GM21576 (cell line): ENCODE results near the gene KCNA10.

Experiments used
- ATAC-seq: cut with Tn5 transposase; IDR thresholded peaks from one replicate; pipeline ENCODE4 v1.9.1; 2021; ENCODE audit warnings: mild to moderate bottlenecking, moderate library complexity; ENCODE audit not compliant: unreplicated experiment

Gene KCNA10

DNA sequence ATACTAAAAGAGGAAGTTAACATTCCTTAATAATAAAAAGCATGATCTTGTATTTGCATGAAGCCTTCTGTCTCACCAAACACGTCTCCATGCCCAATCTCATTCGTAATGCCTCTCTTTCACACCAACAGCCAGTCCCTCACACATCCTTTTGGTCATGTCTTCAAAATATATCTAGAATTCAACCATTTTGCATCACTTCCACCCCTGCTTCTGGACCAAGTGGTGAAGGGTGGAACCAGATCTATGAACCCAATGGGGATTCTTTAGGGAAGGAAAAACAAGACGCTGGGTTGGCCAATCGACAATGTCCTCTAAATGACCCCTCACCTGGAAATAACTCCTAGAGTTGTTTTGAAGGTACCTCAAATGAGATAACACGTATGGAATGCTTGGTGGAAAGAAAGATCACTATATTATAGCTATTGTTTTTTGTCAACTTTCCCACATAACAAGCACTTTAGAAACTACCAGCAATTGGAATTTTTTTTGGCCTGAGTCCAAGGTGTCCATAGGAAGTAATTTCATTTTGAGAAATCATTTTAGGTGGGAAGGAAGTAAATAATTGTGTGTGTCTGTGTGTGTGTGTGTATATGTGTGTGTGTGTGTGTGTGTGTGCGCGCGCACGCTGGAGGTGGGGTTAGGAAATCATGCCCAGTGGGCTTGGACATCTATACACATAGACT is at the start of gene KCNA10:
TSS of gene KCNA10 (minus strand) at position 51 of the 686 bp plus-strand sequence. CDS start 388 bp downstream, outside the sequence.
- ATAC-seq: no peak

DNA sequence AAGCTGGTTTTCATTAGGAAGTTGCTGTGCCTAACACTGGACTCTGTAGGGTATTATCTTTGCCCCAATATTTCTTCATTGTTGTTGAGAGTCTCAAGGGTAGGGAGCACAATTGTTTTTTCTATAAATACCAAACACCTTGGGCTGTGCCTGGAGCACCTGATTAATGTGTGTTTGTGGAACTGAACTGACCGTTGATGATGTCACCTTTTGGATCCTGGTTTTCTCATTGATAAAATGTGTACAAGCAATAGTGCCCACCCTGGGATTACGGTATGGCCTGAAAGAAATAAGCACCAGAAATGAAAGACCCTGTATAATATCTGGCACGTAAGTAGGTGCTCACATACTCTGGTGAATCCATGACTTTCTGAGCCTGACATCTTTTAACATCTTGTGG is 47.9 kb upstream of the KCNA10 start:
- ATAC-seq: no peak

DNA sequence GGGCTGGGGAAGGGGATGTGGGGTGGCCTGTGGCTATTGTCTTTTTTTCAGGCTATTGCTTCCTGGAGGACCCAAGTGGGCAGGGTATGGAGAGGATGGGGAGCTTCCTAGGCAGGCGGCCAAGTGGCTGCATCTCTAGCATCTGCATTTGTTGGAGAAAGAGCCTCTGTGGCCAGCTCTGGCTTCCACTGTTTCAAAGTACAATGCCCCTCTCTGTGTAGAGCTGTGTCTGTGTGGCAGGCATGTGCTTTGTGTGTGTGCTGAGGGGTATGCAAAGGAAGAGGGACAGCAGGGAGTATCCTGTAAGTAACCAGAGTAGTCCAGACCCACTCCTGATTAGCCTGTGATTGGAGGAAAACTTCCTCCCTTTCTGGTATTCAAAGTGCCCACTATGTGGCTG is 46.6 kb upstream of the KCNA10 start:
- no peak for ATAC-seq

DNA sequence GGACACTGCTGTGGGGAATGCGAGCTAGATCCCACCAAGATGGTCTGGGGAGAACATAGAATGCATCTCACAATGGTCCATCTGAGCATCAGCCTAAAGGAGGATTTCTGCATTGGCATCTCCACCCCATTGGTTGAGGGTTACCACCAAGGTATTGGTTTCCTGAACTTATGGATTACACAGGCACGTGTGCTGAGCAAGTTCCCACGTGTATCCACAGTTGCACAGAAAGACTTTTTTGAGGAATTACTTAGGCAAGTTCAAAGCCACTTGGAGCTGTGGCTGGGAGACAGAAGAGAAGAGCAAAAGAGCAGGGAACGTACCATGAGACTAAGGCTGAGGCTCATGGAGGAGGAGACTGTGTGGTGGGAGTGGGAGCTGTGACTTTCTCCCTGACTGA is 44.1 kb upstream of the KCNA10 start:
- no peak for ATAC-seq

DNA sequence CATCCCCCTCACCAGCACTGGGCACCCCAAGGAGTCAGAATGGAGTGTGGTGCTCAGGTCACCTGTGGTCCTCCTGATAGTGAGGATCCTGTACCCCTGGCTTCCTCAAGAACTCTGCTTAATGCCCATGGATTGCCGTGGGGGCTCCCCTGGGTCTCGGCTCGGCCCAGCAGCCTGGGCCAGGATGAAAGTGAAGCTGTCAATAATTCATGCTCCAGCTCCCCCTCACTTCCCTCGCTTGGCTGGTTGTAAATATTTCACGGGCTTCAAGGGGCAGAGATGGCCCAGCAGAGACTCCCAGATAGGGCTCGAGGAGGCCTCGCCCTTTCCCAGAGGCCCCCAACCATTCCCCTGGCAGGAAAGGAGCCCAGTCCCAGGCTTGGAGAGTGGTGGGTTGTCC is 42.6 kb upstream of the KCNA10 start:
- ATAC-seq: no peak

DNA sequence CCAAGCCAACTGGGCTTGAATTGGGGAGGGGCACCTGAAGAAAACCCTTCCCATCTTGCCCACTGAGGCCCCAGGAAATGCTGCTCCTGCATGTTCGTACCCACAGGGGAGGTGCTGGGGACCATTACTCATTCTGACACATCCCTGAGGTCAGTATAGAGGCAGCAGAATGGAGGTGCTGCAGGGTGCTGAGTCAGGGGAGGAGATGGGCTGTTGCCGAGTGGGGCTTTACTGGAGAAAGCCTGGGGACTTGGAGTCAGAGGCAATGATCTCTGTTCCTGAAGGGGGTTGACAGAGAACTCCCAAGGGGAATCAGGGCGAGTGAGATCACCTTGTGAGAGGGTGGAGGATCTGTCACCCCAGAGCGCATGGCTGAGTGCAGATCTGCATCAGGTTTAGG is 40.2 kb upstream of the KCNA10 start:
- no peak for ATAC-seq

DNA sequence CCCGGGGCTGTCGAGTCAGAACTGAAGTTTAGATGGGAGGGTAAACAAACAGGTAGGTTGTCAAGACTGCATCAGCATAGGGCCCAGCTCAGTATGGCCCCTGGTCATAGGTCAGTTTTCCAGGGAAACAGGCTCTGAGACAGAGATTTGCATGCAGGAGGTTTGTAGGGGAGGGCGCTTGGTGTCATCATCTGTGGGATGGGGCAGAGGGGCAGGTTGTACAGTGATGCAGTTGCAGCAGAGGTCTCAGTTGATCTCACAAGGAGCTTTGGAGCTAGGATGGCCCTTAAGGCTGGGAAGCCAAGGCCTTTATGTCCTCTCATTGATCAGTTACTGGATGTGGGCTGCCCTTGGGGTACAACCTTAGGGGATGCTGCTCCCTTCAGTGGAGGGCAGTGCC is 38.5 kb upstream of the KCNA10 start:
- ATAC-seq: no peak

DNA sequence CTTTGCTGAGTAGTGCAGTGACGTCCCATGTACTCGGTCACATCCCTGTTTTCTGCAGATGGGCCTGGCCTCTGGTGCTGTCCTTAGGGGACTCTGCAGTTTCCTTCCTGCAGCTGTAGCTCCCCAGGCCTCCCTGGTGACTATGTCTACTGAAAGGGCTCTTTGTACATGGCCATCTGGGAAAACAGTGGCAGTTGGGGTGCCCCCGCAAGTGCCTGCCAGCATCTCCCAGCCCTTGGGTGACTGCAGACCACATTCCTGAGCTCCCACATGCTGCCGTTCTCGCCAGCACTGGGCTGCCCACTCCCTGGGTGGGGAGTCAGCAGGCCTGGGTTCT is 37.5 kb upstream of the KCNA10 start:
- no peak for ATAC-seq

DNA sequence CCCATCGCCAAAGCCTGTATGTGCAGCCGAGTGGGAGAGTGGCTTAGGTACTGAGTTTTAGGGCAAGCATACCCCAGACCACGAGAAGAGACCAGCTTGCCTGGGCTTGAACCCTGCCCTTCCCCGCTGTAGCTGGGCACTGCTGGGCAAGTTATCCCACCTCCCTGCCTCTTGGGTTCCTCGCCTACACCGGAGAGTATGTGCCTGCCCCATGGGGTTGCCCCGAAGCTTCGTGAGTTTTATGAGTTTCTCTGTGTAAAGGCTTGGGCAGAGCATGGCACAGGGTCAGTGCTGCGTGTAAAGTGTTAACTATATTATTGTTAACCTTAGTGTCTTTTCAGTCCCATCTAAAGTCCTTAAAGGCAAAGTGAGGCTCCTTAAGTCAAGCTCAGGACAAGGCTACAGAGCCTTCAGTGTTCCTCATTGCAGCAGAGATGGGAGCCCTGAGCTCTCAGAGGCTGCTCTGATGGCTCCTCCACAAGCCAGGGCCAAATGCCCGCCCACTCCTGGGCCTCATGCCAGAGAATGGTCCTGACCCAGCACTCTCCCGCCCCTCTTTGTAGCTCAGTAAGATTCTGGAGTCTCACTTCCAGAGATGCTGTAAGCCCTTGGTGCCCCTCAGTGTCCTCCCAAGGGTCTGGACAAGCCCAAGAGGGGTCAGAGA is 37.0 kb upstream of the KCNA10 start:
- ATAC-seq: no peak

DNA sequence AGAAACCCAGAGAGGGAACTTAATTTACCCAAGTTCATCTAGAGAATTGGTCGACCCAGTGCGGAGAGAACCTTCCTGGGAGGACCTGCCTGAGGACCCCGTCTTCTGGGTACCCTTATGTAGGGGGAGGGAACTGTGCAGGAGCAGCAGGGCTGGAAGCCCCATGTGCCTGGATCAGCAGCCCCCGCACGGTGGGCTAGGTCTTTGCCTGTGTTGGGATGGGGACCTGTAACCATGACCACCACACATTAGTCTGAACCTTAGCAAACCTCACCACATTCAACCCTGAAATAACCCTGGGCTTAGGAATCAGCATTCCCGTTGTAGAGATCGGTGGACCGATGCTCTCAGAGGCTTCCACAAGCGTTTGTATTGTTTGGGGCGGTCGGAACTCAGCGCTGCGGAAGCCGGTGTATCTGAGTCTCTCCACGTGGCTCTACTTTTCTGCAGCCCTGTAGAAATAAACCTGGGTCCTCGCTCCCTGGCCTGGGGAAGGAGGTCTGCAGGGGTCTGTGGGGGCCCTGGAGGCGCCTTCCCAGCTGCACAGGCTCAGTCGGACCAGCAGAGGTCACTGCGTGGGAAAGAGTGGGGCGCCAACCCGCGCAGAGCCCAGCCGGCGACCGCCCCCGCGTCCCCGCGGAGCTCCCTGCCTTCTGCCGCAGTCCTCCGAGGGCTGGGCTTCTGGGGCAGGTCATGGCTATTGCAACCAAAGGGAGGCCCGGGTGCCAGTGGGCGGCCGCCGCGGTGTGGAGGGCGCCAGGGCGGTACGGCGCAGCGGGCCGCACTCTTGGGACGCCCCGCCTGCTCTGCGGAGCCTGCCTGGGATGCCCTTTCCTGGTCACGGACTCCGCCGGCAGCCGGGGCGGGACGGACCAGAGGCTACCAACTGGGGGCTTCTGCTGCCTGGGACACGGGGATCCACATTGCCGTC is 36.2 kb upstream of the KCNA10 start:
- ATAC-seq: no peak

DNA sequence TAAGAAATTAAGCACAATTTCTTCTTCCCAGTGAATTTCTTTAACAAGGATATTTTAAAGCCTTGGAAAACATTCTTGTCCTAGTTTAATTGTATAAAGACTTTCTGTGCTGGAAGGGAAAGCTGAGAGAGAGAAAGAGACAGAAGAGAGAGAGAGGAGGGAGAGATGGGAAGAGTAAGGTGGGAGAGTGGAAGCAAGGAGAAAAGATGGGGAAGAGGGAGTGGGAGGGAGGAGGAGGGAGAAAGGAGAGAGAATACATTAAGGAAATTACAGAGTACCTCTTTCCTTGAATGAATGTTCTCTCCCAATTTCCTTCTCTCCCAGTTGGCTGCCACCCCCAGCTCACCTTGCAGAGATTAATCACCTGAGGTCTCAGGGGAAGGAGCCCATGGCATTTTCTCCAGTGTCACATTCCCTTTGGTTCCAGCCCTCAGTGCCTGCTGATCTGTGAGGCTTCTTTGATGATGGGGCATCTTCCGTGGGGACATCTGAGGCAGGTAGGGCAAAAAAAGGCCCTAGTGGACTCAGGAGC is 32.4 kb upstream of the KCNA10 start:
- no peak for ATAC-seq

DNA sequence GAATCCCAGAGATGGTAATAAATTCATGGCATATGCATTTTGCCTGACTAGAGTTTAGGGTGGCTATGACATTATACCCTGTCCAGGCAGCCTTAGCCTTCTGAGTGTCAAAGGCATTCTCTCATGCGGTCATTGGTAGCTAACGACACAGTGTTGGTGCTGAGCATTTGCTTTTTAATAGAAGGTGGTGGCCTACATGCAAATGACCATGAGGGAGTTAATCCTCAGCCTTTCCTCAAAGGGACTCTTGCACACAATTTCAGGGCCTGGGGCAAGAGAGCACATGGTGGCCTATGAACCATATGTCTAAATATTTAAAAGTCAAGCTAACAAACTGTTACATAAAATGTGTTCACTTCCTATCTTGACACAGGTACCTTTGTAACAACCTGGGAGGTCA is 30.9 kb upstream of the KCNA10 start:
- ATAC-seq: no peak

DNA sequence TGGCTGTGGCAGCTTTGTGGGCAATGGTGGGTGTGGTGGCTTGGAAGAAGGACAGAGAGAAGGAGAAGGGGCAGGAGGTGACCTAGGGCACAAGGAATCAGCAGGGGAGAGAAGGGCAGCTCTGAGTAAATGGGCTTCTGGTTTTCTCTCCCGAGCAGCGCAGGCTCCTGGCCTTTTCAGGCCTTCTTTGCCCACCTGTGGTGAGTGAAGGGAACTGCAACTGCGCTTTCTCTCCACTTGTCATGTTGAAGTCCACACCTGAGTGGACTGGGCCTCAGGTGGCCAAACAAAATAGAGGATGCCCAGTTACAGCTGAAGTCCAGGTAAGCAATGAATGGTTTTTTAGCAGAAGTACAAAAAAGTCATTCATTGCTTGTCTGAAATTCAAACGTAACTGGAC is 29.4 kb upstream of the KCNA10 start:
- no peak for ATAC-seq

DNA sequence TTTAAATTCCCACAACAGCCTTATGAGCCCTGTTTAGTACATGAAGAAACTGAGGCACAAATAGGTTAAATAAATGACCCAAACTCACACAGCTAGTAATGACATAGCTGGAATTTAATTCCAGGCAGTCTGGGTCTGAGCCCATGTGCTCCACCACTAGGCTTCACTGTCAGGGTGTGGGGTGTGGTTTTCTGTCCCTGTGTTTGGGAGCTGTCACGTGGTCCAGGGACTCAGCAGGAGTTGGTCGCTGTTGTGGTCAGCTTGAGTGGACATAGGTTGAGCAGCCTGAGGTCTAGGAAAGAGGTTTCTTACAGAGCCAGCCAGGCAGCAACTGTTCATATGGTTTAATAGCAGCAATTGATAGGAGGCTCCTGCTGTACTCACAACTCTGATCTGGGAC is 28.0 kb upstream of the KCNA10 start:
- no peak for ATAC-seq

DNA sequence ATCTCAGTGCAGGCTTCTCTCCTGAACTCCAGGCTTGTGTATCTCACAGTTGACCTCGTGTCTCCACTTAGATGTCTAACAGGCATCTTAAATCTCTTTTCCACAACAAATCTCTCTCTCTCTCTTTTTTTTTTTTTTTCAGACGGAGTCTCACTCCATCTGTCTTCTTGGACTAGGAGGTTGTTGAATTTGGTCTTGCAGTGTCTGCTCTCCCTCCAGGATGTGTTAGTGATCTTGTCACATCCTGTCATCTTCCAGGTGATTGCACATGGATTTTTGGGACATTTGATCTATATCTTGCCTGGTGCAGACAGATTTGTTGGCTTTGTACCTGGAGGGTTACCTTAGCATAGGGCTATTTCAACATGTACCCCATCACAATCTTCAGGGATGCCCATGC is 26.5 kb upstream of the KCNA10 start:
- ATAC-seq: no peak

DNA sequence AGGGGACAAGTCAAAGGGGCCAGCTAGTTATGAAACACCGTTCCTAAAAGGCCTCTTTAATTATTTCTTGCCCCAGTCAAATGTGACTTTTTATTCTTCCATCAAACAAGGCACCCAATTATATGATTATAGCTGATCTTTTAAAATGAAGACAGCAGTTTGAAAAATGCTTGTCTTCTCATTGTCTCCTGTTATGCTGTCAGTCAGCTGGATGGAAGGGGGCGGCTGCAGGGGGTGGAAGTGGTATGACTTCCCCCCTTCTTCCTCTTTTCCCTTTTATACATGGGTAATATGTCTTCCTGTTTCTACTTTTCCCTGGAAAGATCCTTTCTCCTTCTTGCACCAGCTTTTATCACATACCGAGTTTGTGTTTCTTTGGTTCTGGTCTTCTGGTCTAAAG is 25.8 kb upstream of the KCNA10 start:
- ATAC-seq: no peak

DNA sequence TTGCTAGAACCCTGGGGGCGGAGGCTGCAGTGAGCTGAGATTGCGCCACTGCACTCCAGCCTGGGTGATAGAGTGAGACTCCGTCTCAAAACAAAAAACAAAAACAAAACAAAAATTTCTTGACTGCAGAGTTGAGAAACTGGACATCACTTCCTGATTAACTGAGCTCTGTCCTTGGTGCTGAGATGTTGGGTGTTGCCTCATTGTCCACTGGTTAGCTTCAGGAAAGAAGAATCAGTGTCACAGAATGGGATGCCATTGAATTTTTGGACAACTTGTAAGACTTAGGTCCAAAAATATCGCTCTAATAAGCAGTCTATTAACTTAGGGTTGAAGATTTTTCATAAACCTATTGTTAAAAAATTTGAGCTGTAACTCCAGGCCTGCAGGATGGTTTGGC is 23.8 kb upstream of the KCNA10 start:
- ATAC-seq: no peak

DNA sequence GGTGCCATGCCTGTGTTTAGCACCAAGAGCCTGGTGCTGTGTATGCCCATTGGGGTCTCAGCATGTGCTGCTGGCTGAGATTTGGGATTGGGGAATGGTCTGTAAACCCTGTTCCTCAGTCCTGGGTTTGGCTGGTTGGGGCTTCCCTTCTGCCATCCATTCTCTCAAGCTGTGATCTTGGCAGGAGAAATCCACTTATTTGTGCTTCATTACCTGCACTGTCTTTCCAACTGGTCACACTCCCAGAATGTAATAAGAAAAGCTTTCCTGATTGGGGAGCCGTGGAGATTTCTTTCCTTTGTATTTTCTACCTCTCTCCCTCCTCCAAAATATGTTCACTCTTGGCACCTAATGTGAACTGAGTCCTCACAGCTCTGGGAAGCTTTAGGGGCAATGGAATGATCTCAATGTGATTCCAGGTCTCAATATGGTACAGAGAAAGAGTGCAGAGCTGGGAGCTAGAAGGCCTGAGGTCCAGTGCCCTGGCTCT is 23.0 kb upstream of the KCNA10 start:
- ATAC-seq: no peak

DNA sequence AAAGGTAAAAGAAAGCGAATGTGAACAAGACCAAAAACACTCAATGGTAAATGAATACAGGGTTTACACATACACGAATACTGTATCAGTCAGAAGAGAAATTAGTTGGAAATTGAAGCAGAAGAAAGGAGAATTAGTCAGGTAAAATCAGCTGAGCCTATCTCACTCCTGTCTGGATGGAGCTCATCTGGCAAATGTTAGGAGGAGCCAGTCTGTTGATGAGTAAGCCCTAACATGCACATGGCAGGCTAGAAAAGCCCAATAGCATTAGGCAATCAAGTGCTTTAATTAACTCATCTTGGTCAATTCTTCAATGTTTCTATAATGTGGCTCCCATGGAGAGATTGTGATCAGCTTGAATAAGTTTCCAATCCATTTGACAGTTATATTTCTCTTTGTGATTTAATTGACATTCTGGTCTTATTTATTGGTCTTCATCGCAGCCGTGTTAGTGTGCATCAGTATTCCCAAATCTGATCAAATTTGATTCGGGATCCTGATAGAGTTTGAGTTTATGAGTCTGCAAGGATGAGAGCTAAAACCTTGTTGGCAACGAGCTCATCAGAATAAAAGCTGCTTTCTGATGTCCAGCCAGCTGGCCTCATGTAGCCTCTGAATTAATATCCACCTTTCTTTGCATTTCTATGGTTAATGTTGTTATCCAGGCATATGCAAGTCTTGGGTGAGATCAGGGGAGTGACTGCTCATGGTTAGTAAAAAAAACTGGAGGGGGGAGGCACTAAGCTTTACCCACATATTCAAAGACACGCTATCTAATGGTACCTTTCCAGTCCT is 22.1 kb upstream of the KCNA10 start:
- ATAC-seq: no peak

DNA sequence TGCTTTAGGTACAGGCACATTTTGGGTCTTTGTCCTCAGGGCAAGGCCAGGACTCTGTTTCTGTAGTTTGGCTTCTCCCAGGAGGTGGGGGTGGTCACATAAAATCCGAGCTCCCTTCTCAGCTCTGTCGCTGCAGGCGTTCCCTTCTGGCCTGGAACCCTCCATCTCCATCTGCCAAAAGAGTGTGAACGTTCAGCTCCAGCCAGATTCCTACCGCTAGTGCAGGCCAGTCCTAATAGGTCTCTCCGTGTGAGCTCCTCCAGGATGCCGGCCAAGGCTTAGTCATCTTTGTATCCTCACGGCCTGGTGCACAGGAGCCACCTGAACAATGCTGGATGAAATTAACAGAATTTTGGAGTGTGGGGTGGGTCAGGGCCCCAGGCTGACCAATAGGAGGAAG is 19.9 kb upstream of the KCNA10 start:
- ATAC-seq: no peak

DNA sequence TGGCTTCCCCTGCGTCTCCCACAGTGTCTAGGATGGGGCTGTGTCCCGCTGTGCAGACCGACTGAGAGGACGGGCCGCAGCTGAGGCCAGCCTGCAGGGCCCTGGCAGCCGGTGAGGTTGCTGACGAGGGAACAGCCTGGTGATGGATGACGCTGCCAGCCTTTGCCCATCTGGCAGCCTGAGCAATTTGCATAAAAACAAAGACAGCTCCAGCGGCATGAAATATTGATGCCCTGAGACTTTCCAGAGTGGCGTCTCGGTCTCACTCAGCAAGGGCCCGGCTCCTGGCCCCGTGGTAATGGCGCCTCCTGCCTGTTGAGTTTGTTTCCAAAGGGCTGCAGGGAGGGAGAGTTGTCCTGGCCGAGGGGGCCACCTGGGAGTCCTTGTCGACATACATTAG is 19.1 kb upstream of the KCNA10 start:
- ATAC-seq: no peak
